ENCODE results near the gene CSN3. TPM values are rescaled to one million over a fixed set of nuclear protein-coding genes. Genes with fewer than 3 reads are reported as not detected.

CSN3 gene
- total RNA-seq, 1 donor from 2014 or later = not detected

- Histone ChIP-seq H3K27me3 (no peaks in the 10 kb centered on the region), H3K36me3 (no peaks in the 10 kb centered on the region), H3K9me3 (no peaks in the 10 kb centered on the region), H3K4me1 (no peaks in the 10 kb centered on the region), H3K27ac (no peak overlapping the region), H3K4me3 (no peak overlapping the region)
- intact Hi-C loops (cut with DNase I) = no loop called here
- TF ChIP-seq CTCF (IDR thresholded peaks at IDR 0.05) (no peak), POLR2A (IDR thresholded peaks at IDR 0.05) (no peak), POLR2AphosphoS5 (IDR thresholded peaks at IDR 0.05; ENCODE audit: insufficient read depth in 1 of 2, low read depth in 1 of 2) (no peak)
- no peak for DNase-seq (ENCODE audit: extremely low spot score in 2 of 2)
Measured at GRCh38 chr4:70269674-70270073, 27.3 kb downstream of the CSN3 start.

DNA sequence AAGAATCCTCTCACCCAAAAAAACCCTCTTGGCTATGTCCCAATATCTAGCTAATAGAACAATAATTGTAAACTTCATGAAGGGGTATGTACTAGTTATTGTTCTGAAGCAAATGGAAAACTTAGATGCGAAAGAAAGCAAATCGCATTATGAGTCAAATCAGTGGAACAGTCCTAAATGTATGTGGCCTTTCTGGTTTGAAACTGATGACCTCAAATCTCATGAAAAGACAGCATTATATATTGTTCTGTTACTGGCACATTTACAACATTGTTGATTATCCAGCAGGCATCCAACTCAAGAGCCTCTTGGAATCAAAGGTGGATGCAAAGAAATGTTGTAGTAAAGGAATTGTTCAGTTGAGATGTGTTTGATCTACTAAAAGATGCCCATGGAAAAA lies 34.7 kb downstream of the CSN3 start:
- Histone ChIP-seq H3K36me3 (no peaks in the 10 kb centered on the region), H3K27ac (no peak overlapping the region), H3K4me1 (no peaks in the 10 kb centered on the region), H3K4me3 (no peak overlapping the region), H3K27me3 (no peaks in the 10 kb centered on the region), H3K9me3 (no peaks in the 10 kb centered on the region)
- TF ChIP-seq POLR2A (IDR thresholded peaks at IDR 0.05) = no peak
- no peak for TF ChIP-seq CTCF (IDR thresholded peaks at IDR 0.05)
- no peak for TF ChIP-seq POLR2AphosphoS5 (IDR thresholded peaks at IDR 0.05; ENCODE audit: insufficient read depth in 1 of 2, low read depth in 1 of 2)
- DNase-seq (ENCODE audit: extremely low spot score in 2 of 2) = no peak
- intact Hi-C loops (cut with DNase I) = no loop called here

DNA sequence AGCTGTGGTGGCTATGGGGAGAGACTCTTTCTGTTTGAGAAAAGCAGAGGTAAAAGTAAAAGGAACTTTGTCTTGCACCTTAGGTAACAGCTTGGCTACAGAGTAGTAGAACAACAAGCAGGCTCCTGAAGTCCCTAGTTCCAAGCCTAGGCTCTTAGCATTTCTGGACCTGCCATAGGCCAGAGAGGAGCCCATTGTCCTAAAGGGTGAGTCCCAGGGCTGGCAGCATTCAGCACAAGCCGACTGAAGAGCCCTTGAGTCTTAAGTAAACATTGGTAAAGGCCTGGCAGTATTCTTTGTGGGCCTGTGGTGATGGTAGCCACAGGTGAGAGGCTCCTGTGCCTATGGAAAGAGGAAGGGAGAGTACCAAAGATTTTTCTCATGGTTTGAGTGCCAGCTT lies 38.2 kb downstream of the CSN3 start:
- no peak for DNase-seq (ENCODE audit: extremely low spot score in 2 of 2)
- intact Hi-C loops (cut with DNase I) = no loop called here
- Histone ChIP-seq H3K27me3 (no peaks in the 10 kb centered on the region), H3K4me3 (no peak overlapping the region), H3K27ac (no peak overlapping the region), H3K36me3 (no peaks in the 10 kb centered on the region), H3K4me1 (no peaks in the 10 kb centered on the region), H3K9me3 (no peaks in the 10 kb centered on the region)
- TF ChIP-seq POLR2A (IDR thresholded peaks at IDR 0.05) = no peak
- TF ChIP-seq POLR2AphosphoS5 (IDR thresholded peaks at IDR 0.05; ENCODE audit: insufficient read depth in 1 of 2, low read depth in 1 of 2) = no peak

GRCh38 chr4:70288651-70289050 lies 46.3 kb downstream of the CSN3 start:
- Histone ChIP-seq H3K4me3 (no peak overlapping the region), H3K9me3 (no peaks in the 10 kb centered on the region), H3K36me3 (no peaks in the 10 kb centered on the region), H3K27ac (no peak overlapping the region), H3K4me1 (no peaks in the 10 kb centered on the region), H3K27me3 (no peaks in the 10 kb centered on the region)
- intact Hi-C loops (cut with DNase I) = no loop called here
- TF ChIP-seq POLR2A (IDR thresholded peaks at IDR 0.05) (no peak), CTCF (IDR thresholded peaks at IDR 0.05) (no peak), POLR2AphosphoS5 (IDR thresholded peaks at IDR 0.05; ENCODE audit: insufficient read depth in 1 of 2, low read depth in 1 of 2) (no peak)
- no peak for DNase-seq (ENCODE audit: extremely low spot score in 2 of 2)

- no peaks in the 10 kb centered on the region for H3K9me3 ChIP-seq
- intact Hi-C loops (cut with DNase I) = no loop called here
Measured at GRCh38 chr4:70291341-70291740, 48.9 kb downstream of the CSN3 start.

More at GRCh38 chr4:70291341-70291740, 48.9 kb downstream of the CSN3 start:
- H3K27me3 ChIP-seq = no peaks in the 10 kb centered on the region
- H3K4me3 ChIP-seq = no peak overlapping the region
- TF ChIP-seq POLR2AphosphoS5 (IDR thresholded peaks at IDR 0.05; ENCODE audit: insufficient read depth in 1 of 2, low read depth in 1 of 2) = no peak
- no peak for TF ChIP-seq CTCF (IDR thresholded peaks at IDR 0.05)
- TF ChIP-seq POLR2A (IDR thresholded peaks at IDR 0.05) = no peak
- no peak overlapping the region for H3K27ac ChIP-seq
- no peaks in the 10 kb centered on the region for H3K4me1 ChIP-seq
- no peak for DNase-seq (ENCODE audit: extremely low spot score in 2 of 2)
- no peaks in the 10 kb centered on the region for H3K36me3 ChIP-seq
